ENCODE results near the gene DSCAM.

GRCh38 chr21:40685141-40685540 is 161.8 kb downstream of the DSCAM start:
- TF ChIP-seq, protein P1, sequence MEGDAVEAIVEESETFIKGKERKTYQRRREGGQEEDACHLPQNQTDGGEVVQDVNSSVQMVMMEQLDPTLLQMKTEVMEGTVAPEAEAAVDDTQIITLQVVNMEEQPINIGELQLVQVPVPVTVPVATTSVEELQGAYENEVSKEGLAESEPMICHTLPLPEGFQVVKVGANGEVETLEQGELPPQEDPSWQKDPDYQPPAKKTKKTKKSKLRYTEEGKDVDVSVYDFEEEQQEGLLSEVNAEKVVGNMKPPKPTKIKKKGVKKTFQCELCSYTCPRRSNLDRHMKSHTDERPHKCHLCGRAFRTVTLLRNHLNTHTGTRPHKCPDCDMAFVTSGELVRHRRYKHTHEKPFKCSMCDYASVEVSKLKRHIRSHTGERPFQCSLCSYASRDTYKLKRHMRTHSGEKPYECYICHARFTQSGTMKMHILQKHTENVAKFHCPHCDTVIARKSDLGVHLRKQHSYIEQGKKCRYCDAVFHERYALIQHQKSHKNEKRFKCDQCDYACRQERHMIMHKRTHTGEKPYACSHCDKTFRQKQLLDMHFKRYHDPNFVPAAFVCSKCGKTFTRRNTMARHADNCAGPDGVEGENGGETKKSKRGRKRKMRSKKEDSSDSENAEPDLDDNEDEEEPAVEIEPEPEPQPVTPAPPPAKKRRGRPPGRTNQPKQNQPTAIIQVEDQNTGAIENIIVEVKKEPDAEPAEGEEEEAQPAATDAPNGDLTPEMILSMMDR (IDR thresholded peaks at IDR 0.05), result no peak
- TF ChIP-seq POLR2AphosphoS5 (IDR thresholded peaks at IDR 0.05), result no peak
